Omental fat pad (tissue), 4 donors: ENCODE measurements around the gene HAND1. TPM values are rescaled to one million over a fixed set of nuclear protein-coding genes. Genes with fewer than 3 reads are reported as not detected.

ENCODE experiments used
- ATAC-seq: fragments of 150-250 bp; one replicate; pipeline ENCODE4 v1.9.1; 2016; ENCODE audit warnings: mild to moderate bottlenecking, moderate library complexity; ENCODE audit not compliant: low FRiP score
- DNase-seq: peaks from one replicate; pipeline ENCODE4 v3.0.0-alpha.2; 2019; ENCODE audit warnings: low spot score
- total RNA-seq, 4 donors: library from RNA; depleted of rRNA; stranded (reverse); fragments of >200 nt; gene quantifications; one replicate each; pipeline ENCODE4 v1.1.0, GENCODE V29; 2016
- TF ChIP-seq, protein P1 (sequence below), 3 donors: fragments of 450-650 bp; IDR thresholded peaks; one replicate each; pipeline ENCODE4 v1.5.1; 2016 to 2017; ENCODE audit warnings: antibody characterized with exemption in 3 of 3, mild to moderate bottlenecking in 3 of 3, moderate library complexity in 2 of 3

HAND1 gene
- total RNA-seq, 4 donors from 2014 or later = 0.25 to 1.7 TPM; not detected in 2

DNA sequence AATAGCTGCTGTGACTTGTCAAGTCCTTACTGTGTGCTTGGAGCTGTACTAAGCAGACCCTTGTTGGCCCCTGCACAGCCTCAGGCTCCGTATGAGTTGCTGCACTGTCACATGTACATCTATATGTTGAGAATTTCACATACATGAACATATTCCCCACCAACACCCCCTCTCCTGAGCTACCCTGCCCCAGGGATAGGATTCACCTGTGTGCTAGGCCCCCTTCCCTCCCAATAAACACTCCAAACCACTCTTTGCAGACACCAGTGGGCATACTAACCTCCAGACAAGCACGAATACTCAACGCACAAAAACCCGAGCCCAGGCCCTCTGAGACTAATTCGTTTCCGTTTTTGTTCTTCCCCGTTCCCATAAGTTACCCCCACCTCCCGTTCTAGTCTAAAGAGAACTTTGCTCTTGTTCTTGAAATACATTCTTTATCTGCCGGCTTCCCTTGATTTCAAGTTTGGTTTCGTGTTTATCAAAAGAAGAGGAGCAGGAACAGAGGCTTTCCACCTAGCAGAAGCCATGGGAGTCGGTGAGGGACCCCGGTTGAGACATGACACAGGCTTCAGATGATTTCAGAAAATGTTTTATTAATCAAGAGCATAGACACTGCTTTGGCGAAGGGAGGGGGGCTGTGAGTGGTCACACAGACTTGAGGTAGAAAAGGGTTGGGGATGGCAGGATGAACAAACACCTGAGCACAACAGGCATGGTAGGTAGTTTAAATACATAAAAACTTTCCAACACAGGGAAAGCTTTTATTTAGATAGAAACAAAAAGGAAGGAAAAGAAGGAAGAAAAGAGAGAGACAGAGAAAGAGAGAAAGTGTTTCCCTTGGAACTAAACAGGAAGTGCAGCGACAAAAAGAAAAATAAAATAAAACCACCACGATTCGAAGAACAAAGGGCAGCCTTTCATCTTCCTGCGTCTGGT is 3.4 kb downstream of the HAND1 start:
- no peak for ATAC-seq
- TF ChIP-seq, protein P1, sequence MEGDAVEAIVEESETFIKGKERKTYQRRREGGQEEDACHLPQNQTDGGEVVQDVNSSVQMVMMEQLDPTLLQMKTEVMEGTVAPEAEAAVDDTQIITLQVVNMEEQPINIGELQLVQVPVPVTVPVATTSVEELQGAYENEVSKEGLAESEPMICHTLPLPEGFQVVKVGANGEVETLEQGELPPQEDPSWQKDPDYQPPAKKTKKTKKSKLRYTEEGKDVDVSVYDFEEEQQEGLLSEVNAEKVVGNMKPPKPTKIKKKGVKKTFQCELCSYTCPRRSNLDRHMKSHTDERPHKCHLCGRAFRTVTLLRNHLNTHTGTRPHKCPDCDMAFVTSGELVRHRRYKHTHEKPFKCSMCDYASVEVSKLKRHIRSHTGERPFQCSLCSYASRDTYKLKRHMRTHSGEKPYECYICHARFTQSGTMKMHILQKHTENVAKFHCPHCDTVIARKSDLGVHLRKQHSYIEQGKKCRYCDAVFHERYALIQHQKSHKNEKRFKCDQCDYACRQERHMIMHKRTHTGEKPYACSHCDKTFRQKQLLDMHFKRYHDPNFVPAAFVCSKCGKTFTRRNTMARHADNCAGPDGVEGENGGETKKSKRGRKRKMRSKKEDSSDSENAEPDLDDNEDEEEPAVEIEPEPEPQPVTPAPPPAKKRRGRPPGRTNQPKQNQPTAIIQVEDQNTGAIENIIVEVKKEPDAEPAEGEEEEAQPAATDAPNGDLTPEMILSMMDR (IDR thresholded peaks at IDR 0.05) = no peak

DNA sequence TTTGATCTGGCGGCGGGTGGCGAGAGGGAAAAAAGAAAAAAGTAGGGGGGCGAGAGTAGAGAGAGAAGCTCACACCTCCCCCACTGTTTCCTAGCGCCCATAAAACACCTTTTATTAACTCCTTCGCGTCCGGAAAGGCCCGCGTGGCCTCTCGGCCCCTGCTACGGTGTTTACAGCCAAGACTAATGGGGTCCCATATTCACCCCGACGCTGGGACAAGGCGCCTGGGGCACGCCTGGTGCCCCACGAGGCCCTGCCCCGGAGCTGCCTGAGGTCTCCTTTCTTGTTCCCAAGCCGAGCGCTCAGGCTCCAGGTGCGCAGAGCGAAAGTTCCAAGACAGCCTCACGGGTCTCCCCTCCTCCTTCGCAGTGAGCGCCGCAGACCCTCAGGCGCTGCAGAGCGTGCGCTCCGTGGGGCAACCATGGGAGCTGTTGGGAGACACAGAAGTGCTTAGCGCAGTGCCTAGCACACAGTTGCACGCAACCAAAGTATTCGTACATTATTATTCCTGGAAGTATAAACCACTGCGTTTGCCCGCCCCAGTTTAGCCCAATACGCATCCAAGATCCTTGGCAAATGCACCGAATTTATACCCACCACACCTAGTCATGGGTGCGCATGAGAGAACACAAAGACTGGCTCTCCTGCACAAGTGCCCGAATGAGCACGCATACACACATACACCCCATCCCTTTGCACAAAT is 4.3 kb downstream of the HAND1 start:
- no peak for DNase-seq
- ATAC-seq = no peak
- TF ChIP-seq, protein P1 (IDR thresholded peaks at IDR 0.05) = no peak

More for the DNA sequence above, 3.4 kb downstream of the HAND1 start:
- DNase-seq = no peak

DNA sequence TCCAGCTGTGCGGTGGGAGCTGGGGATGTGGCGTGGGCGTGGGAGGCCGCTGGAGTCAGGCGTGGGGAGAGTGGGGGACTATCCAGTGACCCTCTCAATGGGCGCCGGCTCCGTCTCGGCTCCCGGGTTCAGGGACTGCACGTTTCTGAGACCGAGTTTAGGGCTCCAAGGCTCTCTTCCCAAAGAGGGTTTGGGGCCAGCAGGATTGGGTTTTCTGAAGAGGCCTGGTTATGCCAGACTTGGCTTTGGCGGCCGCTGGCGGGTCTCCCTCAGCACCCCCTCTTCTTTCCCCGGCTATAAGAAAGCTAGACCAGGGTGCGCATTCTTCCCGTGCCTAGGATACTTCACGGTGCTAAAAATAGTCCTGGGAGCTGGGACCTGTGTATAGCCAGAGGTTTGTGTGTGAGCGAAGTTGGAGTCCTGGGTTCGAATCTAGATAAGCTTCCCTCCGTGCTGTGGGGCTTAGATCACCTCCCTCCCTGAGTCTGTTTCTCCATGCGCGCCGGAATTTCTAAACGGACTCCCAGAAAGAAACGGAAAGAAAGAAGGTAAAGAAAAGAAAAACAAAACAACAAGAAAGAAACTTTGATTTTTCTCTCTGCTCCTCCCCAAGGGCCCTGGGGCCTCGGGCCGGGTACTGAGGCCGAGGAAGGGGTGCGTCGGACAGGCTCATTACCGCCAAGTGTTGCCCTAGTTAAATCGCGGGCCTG is 5.0 kb downstream of the HAND1 start:
- TF ChIP-seq, protein P1 (IDR thresholded peaks at IDR 0.05) = no peak
- ATAC-seq = no peak
- no peak for DNase-seq

DNA sequence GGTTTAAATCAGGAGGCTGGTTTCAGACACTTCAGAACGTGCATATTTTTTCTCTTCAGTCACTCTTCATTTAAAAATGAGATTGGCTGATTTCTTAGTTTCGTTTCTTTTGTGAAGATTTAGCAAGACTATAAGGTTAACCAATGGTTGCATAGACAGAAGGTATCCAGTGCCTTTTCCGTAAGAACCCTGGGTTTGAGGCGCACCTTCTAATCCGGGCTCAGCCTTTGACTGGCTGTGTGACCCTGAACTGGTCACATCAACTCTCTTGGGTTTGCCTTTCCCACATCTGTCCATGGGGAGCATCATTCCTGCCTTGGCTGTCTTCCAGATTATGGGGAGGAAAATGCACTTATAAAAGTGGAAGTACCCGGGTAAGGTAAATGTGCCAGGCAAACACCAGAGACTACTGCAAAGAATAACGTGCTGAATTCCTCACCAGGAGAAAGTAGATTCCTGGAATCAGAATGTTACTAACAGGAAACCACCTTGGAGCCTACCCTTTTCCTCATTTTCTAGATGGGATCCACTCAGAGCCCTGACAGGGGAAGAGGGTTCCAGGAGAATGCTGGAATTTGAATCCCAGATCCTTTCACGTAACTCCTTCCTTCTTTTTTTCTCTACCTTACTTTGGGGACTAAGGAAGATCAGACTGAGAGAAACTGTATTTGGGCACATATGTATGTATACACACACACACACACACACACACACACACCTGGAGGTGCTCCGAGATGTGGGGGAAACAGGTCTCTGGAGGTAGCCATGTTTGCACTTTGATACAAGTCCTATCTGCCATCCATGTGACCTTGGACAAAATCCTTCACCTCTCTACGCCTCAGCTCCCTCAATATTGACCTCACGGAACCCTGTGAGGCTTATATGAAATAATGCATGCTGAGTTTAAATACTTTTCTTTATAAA is 6.8 kb downstream of the HAND1 start:
- DNase-seq (no peak), ATAC-seq (peak; percentile 47)
- TF ChIP-seq, protein P1 (IDR thresholded peaks at IDR 0.05) = no peak

DNA sequence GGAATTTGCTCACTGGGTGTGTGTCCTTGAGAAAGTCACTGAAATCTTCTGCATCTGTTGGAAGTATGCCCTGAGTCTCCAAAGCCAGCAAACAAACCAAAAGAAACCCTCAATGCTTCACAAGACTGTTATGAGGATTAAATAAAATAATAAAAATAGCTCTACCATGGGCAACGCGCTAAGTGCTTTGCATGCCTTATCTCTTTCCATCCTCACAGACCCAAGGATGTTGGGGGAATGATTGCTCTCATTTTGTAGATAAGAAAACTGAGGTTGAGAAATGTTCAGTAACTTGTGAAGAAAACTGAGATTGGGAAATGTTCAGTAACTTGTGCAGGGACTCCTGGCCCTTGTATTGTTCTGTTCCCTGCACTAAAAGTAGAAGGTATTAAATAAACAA is 7.9 kb downstream of the HAND1 start:
- DNase-seq (no peak), ATAC-seq (no peak)
- TF ChIP-seq, protein P1 (IDR thresholded peaks at IDR 0.05) = no peak
